ENCODE measurements around the gene CXorf58. TPM values are rescaled to one million over a fixed set of nuclear protein-coding genes. Genes with fewer than 3 reads are reported as not detected.

The CXorf58 gene
- total RNA-seq, 1 experiment from 2014 or later, result not detected

- no peaks in the 10 kb centered on the region for H3K4me1 ChIP-seq (ENCODE audit: control insufficient read depth in 1 of 2, insufficient read depth in 2 of 2, low read length in 2 of 2)
- ChIA-PET CTCF (no interaction called here), RAD21 (ENCODE audit: low non-redundant PET in 1 of 2, low total read pairs in 2 of 2, uncharacterized antibody in 2 of 2, unreplicated experiment in 2 of 2) (no interaction called here), POLR2A (no interaction called here)
- H3K36me3 ChIP-seq (ENCODE audit: control insufficient read depth in 1 of 2, insufficient read depth in 2 of 2, low read length in 2 of 2), result no peaks in the 10 kb centered on the region
- no peaks in the 10 kb centered on the region for H3K27me3 ChIP-seq (ENCODE audit: insufficient read depth, low read length)
- BruUV-seq (replicated peaks), result no TSS peak
- no peak overlapping the region for H3K9ac ChIP-seq (ENCODE audit: low read length)
- no peak overlapping the region for H3K4me3 ChIP-seq (replicated peaks in 1 of 2; ENCODE audit: low read depth in 1 of 2, low read length in 2 of 2)
- no peaks in the 10 kb centered on the region for H4K20me1 ChIP-seq (ENCODE audit: insufficient read depth)
- ATAC-seq (no peak), DNase-seq (ENCODE audit: low read depth, low spot score) (no peak)
- H3K79me2 ChIP-seq (ENCODE audit: insufficient read depth, low read length), result no peaks in the 10 kb centered on the region
- intact Hi-C loops (cut with micrococcal nuclease), result no loop called here
- no peak overlapping the region for H2AFZ ChIP-seq (ENCODE audit: low read depth, low read length, poor library complexity, severe bottlenecking)
- no peak overlapping the region for H3K27ac ChIP-seq (ENCODE audit: low read depth, low read length)
- H3K9me2 ChIP-seq (ENCODE audit: insufficient read depth), result no peaks in the 10 kb centered on the region
- TF ChIP-seq CTCF (IDR thresholded peaks at IDR 0.05 in 2 of 3, conservative IDR thresholded peaks at IDR 0.05 in 1 of 3; ENCODE audit: borderline replicate concordance in 1 of 3, insufficient read depth in 1 of 3, low read depth in 2 of 3, low read length in 2 of 3) (no peak), FOSL1 (IDR thresholded peaks at IDR 0.05; ENCODE audit: low read depth) (no peak)
- TF ChIP-seq, protein P1, sequence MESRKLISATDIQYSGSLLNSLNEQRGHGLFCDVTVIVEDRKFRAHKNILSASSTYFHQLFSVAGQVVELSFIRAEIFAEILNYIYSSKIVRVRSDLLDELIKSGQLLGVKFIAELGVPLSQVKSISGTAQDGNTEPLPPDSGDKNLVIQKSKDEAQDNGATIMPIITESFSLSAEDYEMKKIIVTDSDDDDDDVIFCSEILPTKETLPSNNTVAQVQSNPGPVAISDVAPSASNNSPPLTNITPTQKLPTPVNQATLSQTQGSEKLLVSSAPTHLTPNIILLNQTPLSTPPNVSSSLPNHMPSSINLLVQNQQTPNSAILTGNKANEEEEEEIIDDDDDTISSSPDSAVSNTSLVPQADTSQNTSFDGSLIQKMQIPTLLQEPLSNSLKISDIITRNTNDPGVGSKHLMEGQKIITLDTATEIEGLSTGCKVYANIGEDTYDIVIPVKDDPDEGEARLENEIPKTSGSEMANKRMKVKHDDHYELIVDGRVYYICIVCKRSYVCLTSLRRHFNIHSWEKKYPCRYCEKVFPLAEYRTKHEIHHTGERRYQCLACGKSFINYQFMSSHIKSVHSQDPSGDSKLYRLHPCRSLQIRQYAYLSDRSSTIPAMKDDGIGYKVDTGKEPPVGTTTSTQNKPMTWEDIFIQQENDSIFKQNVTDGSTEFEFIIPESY (IDR thresholded peaks at IDR 0.05; ENCODE audit: extremely low read depth, insufficient replicate concordance, low read length), result no peak
- no peaks in the 10 kb centered on the region for H3K9me3 ChIP-seq (ENCODE audit: control insufficient read depth in 1 of 2, insufficient read depth in 1 of 2, low read depth in 1 of 2, low read length in 2 of 2)
- H3K4me2 ChIP-seq (ENCODE audit: low read length), result no peak overlapping the region
These were observed 46.6 kb downstream of the CXorf58 start for GRCh38 chrX:23954396-23954795.

DNA sequence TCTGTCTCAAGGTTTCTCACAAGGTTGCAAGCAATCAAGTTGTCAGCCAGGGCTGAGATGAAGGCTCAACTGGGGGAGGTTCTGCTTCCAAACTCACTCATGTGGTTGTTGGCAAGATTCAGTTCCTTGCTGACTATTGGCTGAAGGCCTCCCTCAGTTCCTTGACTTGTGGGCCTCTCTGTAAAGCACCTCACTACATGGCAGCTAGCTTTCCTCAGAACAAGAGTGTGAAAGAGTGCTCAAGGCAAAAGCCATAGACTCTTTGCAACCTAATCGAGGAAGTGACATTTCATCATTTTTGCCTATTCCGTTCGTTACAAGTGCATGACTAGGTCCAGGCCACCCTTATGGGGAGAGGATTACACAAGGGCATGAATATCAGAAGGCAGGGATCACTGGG, 52.0 kb downstream of the CXorf58 start:
- Histone ChIP-seq H3K4me3 (replicated peaks in 1 of 2; ENCODE audit: low read depth in 1 of 2, low read length in 2 of 2) (no peak overlapping the region), H3K27ac (ENCODE audit: low read depth, low read length) (no peak overlapping the region), H3K4me2 (ENCODE audit: low read length) (no peak overlapping the region), H3K4me1 (ENCODE audit: control insufficient read depth in 1 of 2, insufficient read depth in 2 of 2, low read length in 2 of 2) (no peaks in the 10 kb centered on the region), H3K79me2 (ENCODE audit: insufficient read depth, low read length) (no peaks in the 10 kb centered on the region), H4K20me1 (ENCODE audit: insufficient read depth) (no peaks in the 10 kb centered on the region), H3K9me2 (ENCODE audit: insufficient read depth) (no peaks in the 10 kb centered on the region), H3K9ac (ENCODE audit: low read length) (no peak overlapping the region), H3K36me3 (ENCODE audit: control insufficient read depth in 1 of 2, insufficient read depth in 2 of 2, low read length in 2 of 2) (no peaks in the 10 kb centered on the region), H3K9me3 (ENCODE audit: control insufficient read depth in 1 of 2, insufficient read depth in 1 of 2, low read depth in 1 of 2, low read length in 2 of 2) (no peaks in the 10 kb centered on the region), H3K27me3 (ENCODE audit: insufficient read depth, low read length) (no peaks in the 10 kb centered on the region), H2AFZ (ENCODE audit: low read depth, low read length, poor library complexity, severe bottlenecking) (no peak overlapping the region)
- no peak for DNase-seq (ENCODE audit: low read depth, low spot score)
- ChIA-PET POLR2A (no interaction called here), RAD21 (ENCODE audit: low non-redundant PET in 1 of 2, low total read pairs in 2 of 2, uncharacterized antibody in 2 of 2, unreplicated experiment in 2 of 2) (interaction anchor here in 1 of 2 experiments (0.6 kb wide), 1 partner anchor 266 kb away, joined by 4 read pairs; no protein-coding TSS in a partner anchor), CTCF (no interaction called here)
- intact Hi-C loops (cut with micrococcal nuclease), result no loop called here
- no peak for ATAC-seq
- BruUV-seq (replicated peaks), result no TSS peak
- no peak for TF ChIP-seq CBX3 (IDR thresholded peaks at IDR 0.05; ENCODE audit: low read depth)
- TF ChIP-seq ZFX (IDR thresholded peaks at IDR 0.05), result no peak
- TF ChIP-seq POLR2AphosphoS5 (IDR thresholded peaks at IDR 0.05; ENCODE audit: low read depth, low read length), result no peak
- TF ChIP-seq FOSL1 (IDR thresholded peaks at IDR 0.05; ENCODE audit: low read depth), result no peak
- no peak for TF ChIP-seq ELF1 (IDR thresholded peaks at IDR 0.05; ENCODE audit: borderline replicate concordance, low read depth)

All from HCT116 (cell line).